HG03439 (cell line): ENCODE data around the gene CLDN6.
"Not testable (repeated sequence)": the region's sequence is repeated elsewhere in the genome, so short reads cannot be mapped to it uniquely, and the experiment has no call there.

Experiments
- ATAC-seq: cut with Tn5 transposase; IDR thresholded peaks from one replicate; pipeline ENCODE4 v1.9.1; 2021; ENCODE audit warnings: mild to moderate bottlenecking, moderate library complexity; ENCODE audit not compliant: unreplicated experiment

Gene CLDN6

DNA sequence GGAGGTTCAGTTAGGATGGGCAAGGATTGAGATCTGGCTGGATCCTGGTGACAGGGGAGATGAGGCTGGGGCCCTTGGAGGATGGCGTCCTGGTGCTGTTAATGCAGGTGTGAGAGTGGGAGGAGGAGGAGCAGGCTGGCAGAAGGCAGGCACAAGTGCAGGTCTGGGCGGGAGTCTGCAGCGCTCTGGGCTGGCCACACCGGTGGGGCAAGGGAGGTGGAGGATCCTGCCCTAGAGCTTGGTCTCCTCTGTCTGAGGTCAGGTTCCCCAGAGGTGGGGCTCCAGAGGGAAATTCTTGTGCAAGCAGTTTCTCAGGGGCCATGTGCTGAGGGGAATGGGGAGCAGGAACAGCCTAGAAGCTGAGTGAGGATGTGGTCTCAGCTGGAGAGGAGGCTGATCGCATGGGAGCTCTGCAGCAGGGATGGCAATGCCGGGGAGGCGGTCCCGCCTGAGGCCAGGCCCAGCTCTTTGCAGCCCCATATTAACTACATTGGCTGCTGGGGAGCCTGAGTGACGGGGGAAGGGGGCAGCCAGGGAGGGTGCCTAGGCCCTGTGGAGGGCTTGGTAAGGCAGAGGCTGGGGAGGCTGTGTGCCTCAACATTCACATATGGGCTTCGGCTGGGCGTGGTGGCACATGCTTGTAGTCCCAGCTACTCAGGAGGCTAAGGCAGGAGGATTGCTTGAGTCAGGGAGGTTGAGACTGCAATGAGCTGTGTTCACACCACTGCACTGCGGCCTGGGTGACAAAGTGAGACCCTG is 34.8 kb upstream of the CLDN6 start:
- ATAC-seq = not testable (repeated sequence)

DNA sequence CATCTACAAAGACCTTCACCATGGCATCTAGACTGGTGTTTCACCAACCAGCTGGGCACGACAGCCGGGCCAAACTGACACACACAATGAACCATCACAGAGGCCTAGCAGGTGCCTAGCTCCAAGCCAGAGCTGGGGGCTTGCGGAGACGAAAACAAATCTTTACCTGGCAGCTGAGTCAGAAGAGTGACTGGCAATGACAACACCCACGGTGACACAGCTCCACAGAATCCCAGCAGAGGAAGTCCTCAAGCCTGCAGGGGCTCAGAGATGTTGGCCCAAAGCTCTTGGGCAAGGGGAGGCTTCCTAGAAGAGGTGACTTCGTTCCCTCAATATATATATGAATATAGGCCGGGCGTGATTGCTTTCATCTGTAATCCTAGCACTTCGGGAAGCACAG is 33.5 kb upstream of the CLDN6 start:
- no peak for ATAC-seq

DNA sequence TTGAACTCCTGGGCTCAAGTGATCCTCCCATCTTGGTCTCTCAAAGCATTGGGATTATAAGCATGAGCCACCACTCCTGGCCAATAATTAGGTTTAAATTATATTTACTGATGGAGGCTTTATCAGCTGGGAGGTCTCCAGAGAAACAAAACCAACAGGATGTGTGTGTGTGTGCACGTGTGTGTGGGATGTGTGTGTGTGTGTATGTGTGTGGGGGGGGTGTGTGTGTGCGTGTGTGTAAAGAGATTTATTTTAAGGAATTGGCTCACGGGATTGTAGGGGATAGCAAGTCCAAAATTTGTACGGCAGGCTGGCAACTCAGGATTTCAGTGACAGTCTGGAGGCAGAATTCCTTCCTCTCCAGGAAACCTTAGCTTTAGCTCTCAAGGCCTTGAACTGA is 33.0 kb upstream of the CLDN6 start:
- ATAC-seq = no peak

DNA sequence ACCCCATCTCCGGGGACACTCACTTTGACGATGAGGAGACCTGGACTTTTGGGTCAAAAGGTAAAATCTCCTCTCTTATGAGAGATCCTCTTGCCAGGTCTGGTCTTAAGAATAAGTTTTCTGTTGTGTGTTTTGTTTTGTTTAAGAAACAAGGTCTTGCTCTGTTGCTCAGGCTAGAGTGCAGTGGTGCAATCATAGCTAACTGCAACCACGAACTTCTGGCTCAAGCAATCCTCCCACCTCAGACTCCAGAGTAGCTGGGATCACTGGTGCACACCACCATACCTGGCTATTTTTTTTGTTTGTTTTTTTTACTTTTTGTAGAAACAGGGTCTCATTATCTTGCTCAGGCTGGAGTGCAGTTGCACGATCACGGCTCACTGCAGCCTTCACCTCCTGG is 32.5 kb upstream of the CLDN6 start:
- no peak for ATAC-seq

DNA sequence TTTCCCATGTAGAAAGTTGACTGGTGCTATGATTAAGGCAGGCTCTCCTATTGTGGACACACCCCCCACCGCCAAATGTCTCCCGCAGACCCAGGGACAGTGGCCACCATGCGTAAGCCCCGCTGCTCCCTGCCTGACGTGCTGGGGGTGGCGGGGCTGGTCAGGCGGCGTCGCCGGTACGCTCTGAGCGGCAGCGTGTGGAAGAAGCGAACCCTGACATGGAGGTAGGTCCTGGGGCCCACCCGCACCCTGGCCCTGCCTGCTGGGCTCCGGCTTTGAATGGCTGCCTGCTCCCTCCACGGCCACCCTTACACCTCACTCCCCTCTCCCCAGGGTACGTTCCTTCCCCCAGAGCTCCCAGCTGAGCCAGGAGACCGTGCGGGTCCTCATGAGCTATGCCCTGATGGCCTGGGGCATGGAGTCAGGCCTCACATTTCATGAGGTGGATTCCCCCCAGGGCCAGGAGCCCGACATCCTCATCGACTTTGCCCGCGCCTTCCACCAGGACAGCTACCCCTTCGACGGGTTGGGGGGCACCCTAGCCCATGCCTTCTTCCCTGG is 32.0 kb upstream of the CLDN6 start:
- ATAC-seq = no peak

DNA sequence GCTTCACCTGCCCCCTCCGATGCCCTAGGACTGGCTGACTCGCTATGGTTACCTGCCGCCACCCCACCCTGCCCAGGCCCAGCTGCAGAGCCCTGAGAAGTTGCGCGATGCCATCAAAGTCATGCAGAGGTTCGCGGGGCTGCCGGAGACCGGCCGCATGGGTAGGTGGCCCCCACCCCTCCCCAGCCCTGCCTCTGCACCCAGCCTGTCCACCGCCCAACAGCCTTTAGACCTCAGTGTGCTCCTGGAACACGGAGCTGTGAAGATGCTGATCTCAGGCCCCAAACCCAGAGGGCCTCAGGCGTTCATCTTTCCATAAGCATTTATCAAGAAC is 29.4 kb upstream of the CLDN6 start:
- ATAC-seq = no peak

DNA sequence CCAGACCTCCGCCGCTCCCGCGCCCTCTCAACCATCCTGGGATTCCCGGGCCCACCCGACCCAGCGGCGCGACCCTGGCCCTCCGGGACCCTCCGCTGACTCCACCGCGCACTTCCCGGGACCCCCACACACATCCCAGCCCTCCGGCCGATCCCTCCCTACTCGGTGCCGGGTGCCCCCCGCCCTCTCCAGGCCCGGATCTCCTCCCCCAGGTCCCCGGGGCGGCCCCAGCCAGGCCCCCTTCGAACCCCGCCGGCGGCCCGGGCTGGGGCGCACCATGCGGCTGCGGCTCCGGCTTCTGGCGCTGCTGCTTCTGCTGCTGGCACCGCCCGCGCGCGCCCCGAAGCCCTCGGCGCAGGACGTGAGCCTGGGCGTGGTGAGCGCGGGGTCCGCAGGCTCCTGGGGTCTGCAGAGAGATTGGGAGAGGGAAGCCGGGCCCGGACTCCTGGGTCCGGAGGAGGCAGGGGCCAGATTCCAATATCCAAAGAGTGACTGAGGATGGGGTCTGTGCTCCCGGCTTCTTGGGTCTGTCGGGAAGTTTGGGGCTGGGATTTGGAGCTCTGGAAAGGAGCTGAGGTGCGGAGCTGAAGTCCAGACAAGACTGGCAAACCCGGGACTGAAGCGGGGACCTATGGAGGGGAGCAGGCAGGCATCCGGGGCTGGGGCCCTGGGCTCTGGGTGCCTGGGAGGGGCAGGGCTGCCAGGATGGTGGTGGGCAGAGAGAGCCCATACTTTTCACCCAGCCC is 28.8 kb upstream of the CLDN6 start:
- no peak for ATAC-seq

DNA sequence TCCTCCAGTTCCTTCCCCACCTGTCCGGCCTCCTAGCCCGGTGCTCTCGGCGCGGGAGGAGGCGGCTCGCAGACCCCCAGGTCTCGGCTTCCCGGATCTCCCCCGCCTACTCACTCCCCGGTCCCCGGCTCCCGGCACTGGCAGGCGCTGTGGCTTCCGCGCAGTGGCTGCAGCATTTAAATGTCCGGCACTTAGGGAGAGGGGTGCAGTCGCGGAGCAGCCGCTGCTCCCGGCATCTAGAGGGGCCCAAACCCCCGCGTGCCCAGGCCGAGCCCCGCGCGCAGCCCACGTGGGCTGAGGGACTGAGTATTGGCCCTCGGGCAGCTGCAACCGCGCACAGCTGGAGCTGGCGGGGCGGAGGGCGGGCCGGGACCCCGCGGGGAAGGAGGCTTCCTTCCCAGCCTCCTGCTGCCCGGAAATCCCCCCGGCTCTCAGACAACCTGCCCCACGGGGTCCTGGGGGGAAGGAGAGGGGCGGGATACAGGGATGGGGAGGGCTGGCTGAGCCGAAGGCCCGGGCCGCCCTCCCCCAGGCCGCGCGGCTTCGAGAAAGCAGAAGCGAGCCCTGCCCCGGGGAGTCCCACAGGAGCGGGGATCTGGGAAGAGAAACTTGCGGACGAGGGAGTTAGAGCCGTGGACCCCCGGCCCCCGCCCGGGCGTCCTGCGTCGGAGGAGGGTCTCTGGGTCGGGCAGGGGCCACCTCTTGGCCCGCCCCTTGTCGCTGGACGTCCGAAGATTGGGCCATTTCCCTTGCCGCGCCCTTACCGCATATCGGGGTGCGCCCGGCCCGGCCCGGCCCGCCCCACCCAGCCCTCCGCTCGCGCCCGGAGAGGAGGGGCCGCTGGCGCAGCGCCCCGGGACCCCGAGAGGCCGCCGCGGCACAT is 28.0 kb upstream of the CLDN6 start, which contains the start of gene MMP25:
TSS of gene MMP25 (plus strand) at position 804 of the 883 bp plus-strand sequence. CDS start 357 bp downstream, outside the sequence.
- ATAC-seq = no peak

DNA sequence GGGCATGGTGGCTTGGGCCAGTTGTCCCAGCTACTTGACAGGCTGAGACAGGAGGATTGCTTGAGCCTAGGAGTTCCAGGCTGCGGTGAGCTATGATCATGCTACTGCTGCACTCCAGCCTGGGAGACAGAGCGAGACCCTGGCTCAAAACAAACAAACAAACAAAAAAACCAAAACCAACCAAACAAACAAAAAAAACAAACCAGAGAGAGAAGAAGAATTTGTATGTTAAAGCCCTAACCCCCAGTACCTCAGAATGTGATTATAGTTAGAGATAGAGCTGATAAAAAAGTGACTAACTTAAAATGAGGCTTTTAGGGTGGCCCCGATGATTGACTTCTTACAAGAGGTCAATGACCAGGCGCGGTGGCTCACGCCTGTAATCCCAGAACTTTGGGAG is 26.7 kb upstream of the CLDN6 start:
- ATAC-seq = no peak

DNA sequence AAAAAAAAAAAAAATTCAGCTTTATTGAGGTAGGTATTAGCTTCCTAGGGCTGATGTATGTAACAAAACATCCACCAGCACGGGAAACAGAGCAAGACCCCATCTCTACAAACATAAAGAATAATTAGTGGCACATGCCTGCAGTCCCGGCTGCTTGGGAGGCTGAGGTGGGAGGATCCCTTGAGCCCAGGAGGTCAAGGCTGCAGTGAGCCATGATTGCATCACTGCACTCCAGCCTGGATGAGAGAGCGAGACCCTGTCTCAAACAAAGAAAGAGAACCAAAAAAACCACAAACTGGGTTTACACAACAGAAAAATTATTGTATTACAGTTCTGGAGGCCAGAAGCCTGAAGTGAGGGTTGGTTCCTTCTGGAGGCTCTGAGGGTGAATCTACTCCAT is 24.4 kb upstream of the CLDN6 start:
- ATAC-seq = no peak

DNA sequence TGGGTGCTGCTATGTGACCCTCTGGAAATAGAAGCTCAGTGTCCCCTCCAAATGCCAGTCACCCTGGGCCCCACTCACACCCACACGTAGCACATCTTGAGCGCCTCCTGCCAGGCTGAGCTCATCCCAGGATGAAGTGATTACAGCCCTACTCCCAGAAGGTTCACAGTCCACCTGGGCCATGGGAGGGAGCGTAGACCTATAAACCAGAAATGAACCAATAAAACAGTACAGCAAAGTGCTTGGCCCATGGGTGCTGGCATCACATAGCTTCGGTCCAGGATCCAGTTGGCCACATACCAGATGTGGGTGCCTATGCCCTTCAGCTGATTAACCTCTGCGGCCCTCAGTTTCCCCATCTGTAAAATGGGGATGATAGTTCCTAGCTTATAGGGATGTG is 20.9 kb upstream of the CLDN6 start:
- ATAC-seq = no peak

DNA sequence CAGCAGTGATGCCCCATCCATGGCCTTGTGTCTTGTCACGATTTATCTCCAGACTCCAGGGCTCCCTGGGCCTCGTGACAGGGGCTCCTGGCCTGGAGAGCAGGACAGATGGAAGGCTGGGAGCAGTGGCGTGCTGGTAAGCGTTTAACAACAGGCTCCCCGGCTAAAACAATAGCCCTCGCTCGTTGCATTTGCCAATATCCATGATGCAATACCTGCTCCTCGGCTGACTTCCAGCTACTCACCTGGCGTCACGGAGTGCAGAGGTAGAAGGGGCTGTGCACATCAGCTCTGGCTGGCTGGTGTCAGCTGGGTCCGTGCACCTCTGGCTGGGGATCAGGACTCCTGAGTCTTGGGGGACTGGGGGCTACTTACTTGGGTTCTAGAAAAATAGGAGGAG is 20.3 kb upstream of the CLDN6 start:
- ATAC-seq = no peak

DNA sequence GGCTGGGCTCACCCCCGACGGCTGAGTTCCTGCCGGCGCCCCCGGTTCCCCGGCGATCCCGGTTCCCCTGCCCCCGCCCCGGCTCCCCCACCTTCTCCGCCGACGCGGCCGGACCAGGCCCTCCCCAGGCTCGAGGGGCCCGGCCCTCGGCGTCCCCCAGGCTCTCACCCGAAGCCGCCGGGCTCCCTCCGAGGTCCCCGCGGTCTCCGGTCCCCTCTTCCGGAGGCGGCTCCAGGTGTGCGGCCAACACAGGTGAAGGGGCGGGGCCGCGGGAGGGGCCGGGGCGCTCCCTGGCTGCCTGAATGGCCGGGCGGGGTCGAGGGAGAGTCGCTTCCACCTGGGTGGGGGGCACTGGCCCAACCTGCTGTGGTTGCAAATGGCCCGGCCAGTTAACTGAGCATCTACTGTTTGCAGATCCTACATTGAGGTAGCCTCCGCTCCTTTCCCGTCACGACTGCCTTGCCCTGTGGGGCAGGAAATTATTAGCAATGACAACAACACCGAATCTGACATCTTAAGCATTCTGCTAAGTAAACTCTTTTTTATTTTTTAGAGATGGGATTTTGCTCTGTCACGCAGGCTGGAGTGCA is 18.8 kb upstream of the CLDN6 start, which contains the start of gene BICDL2:
TSS of gene BICDL2 (minus strand) at position 219 of the 590 bp plus-strand sequence. CDS start 1,448 bp downstream, outside the sequence.
- ATAC-seq = no peak

DNA sequence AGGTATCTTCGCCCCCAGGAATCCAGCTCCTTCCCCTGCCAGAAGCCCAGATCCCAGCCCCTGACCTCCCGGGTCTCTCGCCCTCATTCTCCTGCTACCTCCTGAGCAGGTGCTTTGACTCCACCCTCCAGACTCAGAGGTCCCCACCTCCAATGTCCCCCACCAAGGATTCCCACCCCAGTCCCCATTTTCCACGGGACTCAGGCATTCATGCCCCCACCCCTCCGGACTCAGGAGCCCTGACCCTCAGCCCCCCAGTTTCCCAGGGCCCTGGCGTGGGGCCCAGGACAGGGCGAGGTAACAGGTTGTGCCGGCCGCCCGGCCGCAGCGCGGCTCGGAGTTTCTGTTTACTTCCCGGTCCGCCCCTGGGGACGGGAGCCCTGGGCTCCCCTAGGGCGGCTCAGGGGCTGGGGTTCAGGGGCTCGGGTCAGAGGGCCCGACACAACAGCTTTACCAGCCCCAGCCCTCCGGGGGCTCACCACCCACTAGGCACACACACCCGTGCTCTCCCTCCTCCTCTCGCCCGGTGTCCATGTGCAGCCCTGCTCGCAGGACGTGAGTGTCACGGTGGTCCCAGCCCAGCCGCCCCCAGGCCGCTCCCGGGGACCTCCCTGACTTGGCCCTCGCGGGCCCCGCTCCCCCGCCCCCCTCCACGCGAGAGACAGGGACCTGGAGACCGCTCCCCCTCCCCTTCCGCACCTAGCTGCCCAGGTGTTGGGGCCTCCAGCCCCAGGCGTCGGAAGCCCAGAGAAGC is 18.2 kb upstream of the CLDN6 start:
- ATAC-seq = no peak

DNA sequence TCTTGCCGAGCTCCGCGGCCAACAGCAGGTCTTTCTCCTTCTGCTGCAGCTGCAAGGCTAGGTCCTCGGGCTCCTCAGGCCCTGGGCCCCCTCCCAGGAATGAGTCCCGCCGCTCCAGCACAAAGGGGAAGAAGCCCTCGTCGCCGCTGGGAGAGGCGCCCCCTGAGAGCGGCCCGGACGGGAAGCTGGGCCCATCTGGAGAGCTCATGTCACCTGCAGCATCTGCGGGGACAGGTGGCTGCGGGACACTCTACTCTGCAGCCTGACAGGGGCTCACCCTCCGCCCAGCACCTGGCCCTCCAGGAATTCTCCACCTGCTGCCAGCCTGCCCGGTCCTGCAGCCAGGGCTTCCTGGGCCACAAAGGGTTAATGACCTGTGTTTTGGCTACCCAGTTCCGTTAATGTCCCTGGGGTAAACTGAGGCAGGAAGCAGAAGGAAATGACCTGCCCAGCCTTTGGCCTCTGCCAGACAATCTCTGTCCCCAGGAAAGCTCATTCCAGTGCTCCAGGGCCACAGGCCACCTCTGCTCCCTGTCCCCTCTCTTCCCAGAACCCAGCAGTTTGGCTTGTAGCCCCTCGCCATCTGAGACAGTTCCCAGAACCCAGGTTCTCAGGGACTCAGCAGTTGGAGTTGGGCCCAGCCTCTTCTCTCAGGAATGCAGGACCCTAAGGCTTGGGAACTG is 17.4 kb upstream of the CLDN6 start:
- no peak for ATAC-seq

DNA sequence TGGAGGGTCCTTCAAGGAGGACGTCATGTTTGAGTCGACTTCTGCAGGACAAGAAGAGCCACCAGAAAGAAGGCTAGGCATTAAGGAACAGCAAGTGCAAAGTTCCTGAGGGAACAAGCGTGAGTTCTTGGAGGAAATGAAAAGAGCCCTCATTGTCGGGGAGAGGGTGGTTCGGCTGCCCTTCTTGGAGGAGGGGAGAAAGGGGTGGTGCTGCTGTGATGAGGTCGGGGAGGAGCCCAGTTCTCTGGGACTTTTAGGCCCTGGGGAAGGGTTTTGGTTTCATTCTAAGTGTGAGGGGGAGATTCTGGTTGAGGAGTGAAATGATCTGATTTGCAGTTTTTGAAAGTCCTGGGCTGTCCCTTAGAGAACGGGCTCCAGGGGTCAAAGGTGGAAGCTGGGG is 14.6 kb upstream of the CLDN6 start:
- ATAC-seq = no peak

DNA sequence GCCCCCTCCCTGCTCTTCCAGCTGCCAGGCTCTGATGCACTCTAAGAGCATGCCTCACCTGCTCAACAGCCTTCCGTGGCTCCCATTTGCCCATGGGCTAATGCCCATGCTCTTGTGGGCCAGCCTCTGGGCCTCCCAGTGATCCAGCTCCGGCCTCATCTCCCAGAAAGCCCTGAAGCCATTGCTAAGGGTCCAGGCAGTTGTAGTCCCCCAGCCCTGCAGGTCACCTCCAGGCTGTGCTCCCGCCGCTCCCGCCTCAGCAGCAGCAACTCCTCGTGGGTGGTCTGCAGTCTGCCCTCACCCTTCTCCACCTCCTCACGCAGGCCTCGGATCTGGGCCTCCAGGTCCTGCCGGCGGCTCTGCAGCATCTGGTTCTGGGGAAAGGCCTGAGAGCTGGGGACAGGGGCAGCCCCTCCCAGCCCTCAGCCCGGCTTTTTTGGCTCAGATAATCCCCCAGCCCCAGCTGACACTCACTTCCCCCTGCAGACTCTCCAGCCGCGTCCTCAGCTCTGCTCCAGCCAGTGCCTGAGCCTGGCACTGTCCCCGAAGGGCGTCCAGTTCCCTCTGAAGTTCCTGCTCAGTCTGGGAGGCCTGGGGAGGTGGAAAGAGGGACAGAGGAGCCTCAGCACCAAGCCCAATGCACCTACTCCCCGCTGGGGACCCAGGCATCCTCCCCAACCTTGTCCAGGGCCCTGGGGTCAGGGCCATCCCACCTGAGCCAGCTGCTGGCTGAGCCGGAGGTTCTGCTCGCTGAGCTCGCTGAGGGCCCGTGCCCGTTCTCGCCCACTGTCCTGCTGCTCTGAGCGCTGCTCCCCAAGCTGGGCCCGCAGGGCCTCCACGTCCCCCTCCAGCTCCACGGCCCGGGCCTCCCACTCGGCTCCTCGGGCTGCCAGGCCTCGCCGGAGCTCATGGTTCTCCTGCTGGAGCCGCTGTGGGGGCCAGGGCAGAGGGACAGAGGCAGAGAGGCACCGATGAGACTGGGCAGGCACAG is 12.5 kb upstream of the CLDN6 start:
- no peak for ATAC-seq
